Neural cell (in vitro differentiated cells): ENCODE measurements around the gene LAIR1. TPM values are rescaled to one million over a fixed set of nuclear protein-coding genes. Genes with fewer than 3 reads are reported as not detected.

Experiments
- H2AFZ ChIP-seq: fragments of 200-600, 300-800 bp; sonication (generic), shearing (Covaris generic); 2 replicates; pipeline ENCODE4 v1.6.0; 2014; ENCODE audit warnings: low read depth, mild to moderate bottlenecking, antibody characterized with exemption, low read length, moderate library complexity
- H3F3A ChIP-seq: fragments of 200-600 bp; shearing (Covaris generic); 2 replicates; pipeline ENCODE4 v1.6.1; 2016; ENCODE audit warnings: mild to moderate bottlenecking, moderate library complexity, mixed read lengths, antibody characterized with exemption, low read length; ENCODE audit not compliant: insufficient read depth, poor library complexity, severe bottlenecking
- H3K27ac ChIP-seq: fragments of 200-600, 300-800 bp; sonication (generic), shearing (Covaris generic); 2 replicates; pipeline ENCODE4 v1.5.1; 2014; ENCODE audit warnings: mild to moderate bottlenecking, low read length, moderate library complexity
- H3K27me3 ChIP-seq: fragments of 300-800, 200-600 bp; sonication (generic), shearing (Covaris generic); 2 replicates; pipeline ENCODE4 v1.6.0; 2014; ENCODE audit warnings: mild to moderate bottlenecking, low read depth, low read length, moderate library complexity; ENCODE audit not compliant: insufficient read depth
- H3K36me3 ChIP-seq: fragments of 300-800, 200-600 bp; sonication (generic), shearing (Covaris generic); 2 replicates; pipeline ENCODE4 v1.5.1; 2014; ENCODE audit warnings: mild to moderate bottlenecking, antibody characterized with exemption, low read length, moderate library complexity; ENCODE audit not compliant: insufficient read depth
- H3K4me2 ChIP-seq: fragments of 300-800, 200-600 bp; sonication (generic), shearing (Covaris generic); 2 replicates; pipeline ENCODE4 v1.6.0; 2014; ENCODE audit warnings: mild to moderate bottlenecking, low read length
- H3K4me3 ChIP-seq: fragments of 300-800, 200-600 bp; sonication (generic), shearing (Covaris generic); 2 replicates; pipeline ENCODE4 v1.5.1; 2014; ENCODE audit warnings: mild to moderate bottlenecking, low read length, moderate library complexity
- H3K79me2 ChIP-seq: fragments of 200-600 bp; shearing (Covaris generic); replicated peaks from 2 replicates; pipeline ENCODE4 v1.6.0; 2014; ENCODE audit warnings: mild to moderate bottlenecking, low read length, moderate library complexity; ENCODE audit not compliant: insufficient read depth
- H3K9ac ChIP-seq: fragments of 300-800, 200-600 bp; sonication (generic), shearing (Covaris generic); 2 replicates; pipeline ENCODE4 v1.6.1; 2016; ENCODE audit warnings: mild to moderate bottlenecking, low read length, mixed read lengths
- H3K9me2 ChIP-seq: fragments of 200-600 bp; shearing (Covaris generic); 2 replicates; pipeline ENCODE4 v1.6.1; 2016; ENCODE audit warnings: mild to moderate bottlenecking, low read length, mixed read lengths; ENCODE audit not compliant: insufficient read depth
- H3K9me3 ChIP-seq: fragments of 200-600, 300-800 bp; sonication (generic), shearing (Covaris generic); 2 replicates; pipeline ENCODE4 v1.6.1; 2016; ENCODE audit warnings: mild to moderate bottlenecking, mixed run types, low read length, moderate library complexity, mixed read lengths
- H4K20me1 ChIP-seq: fragments of 200-600 bp; shearing (Covaris generic); 2 replicates; pipeline ENCODE4 v1.6.1; 2016; ENCODE audit warnings: mild to moderate bottlenecking, mixed run types; ENCODE audit not compliant: insufficient read depth
- CTCF ChIP-seq: fragments of 450-650 bp; IDR thresholded peaks from 2 replicates; pipeline ENCODE4 v1.5.1; 2014; ENCODE audit warnings: antibody characterized with exemption, mild to moderate bottlenecking, moderate library complexity; ENCODE audit not compliant: poor library complexity, severe bottlenecking
- EP300 ChIP-seq: fragments of 450-650 bp; conservative IDR thresholded peaks from 2 replicates; pipeline ENCODE4 v1.6.1; 2014; ENCODE audit warnings: antibody characterized with exemption, mild to moderate bottlenecking, moderate library complexity; ENCODE audit not compliant: poor library complexity, severe bottlenecking
- EZH2 ChIP-seq: fragments of 200-600, 300-800 bp; shearing (Covaris generic), sonication (generic); IDR thresholded peaks from 2 replicates; pipeline ENCODE4 v1.6.1; 2014; ENCODE audit warnings: antibody characterized with exemption, low read length, borderline replicate concordance, mild to moderate bottlenecking; ENCODE audit not compliant: insufficient read depth, poor library complexity, severe bottlenecking
- MXI1 ChIP-seq: fragments of 450-650 bp; conservative IDR thresholded peaks from 2 replicates; pipeline ENCODE4 v1.6.1; 2014; ENCODE audit warnings: antibody characterized with exemption, mild to moderate bottlenecking; ENCODE audit not compliant: poor library complexity, severe bottlenecking
- POLR2AphosphoS5 ChIP-seq: IDR thresholded peaks from 2 replicates; pipeline ENCODE4 v1.6.1; 2012
- RAD21 ChIP-seq: fragments of 450-650 bp; conservative IDR thresholded peaks from 2 replicates; pipeline ENCODE4 v1.6.1; 2014; ENCODE audit warnings: antibody characterized with exemption, mild to moderate bottlenecking, moderate library complexity
- REST ChIP-seq: IDR thresholded peaks from 2 replicates; pipeline ENCODE4 v1.6.1; 2012; ENCODE audit warnings: borderline replicate concordance
- SMC3 ChIP-seq: fragments of 450-650 bp; conservative IDR thresholded peaks from 2 replicates; pipeline ENCODE4 v1.6.1; 2014; ENCODE audit warnings: antibody characterized with exemption, mild to moderate bottlenecking, moderate library complexity; ENCODE audit not compliant: poor library complexity
- TAF1 ChIP-seq: IDR thresholded peaks from 2 replicates; pipeline ENCODE4 v1.6.1; 2012; ENCODE audit warnings: low read depth
- polyA plus RNA-seq: library from polyadenylated mRNA; depleted of rRNA; stranded (reverse); fragments of >200 nt; gene quantifications from 2 replicates; pipeline ENCODE4 v1.2.3, GENCODE V29; 2014

The LAIR1 gene
- polyA plus RNA-seq, 1 donor from 2014 or later: not detected

DNA sequence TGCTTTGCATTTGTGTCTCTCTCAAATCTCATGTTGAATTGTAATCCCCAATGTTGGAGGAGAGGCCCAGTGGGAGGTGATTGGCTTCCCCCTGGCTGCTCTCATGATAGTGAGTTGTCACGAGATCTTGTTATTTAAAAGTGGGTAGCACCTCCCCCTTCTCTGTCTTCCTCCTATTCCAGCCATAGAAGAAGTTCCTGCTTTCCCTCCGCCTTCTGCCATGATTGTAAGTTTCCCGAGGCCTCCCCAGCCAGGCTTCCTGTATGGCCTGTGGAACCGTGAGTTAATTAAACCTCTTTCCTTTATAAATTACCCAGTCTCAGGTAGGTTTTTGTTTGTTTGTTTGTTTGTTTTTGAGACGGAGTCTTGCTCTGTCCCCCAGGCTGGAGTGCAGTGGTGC, 29.6 kb downstream of the LAIR1 start:
- H3K4me3 ChIP-seq: no peak overlapping the region
- no peak overlapping the region for H2AFZ ChIP-seq
- no peak overlapping the region for H3K9ac ChIP-seq
- H3K9me3 ChIP-seq: no peaks in the 10 kb centered on the region
- no peaks in the 10 kb centered on the region for H3F3A ChIP-seq
- no peaks in the 10 kb centered on the region for H4K20me1 ChIP-seq
- H3K27ac ChIP-seq: no peak overlapping the region
- no peaks in the 10 kb centered on the region for H3K36me3 ChIP-seq
- no peak overlapping the region for H3K4me2 ChIP-seq
- H3K79me2 ChIP-seq: no peaks in the 10 kb centered on the region
- no peaks in the 10 kb centered on the region for H3K9me2 ChIP-seq
- H3K27me3 ChIP-seq: no peaks in the 10 kb centered on the region
- TF ChIP-seq EZH2: no peak

- Histone ChIP-seq H3K4me2 (no peak overlapping the region), H3K9me2 (no peaks in the 10 kb centered on the region), H3K36me3 (no peaks in the 10 kb centered on the region), H3F3A (no peaks in the 10 kb centered on the region), H3K4me3 (no peak overlapping the region), H3K79me2 (no peaks in the 10 kb centered on the region), H3K27me3 (no peaks in the 10 kb centered on the region), H2AFZ (no peak overlapping the region), H3K27ac (no peak overlapping the region), H3K9me3 (no peaks in the 10 kb centered on the region), H4K20me1 (no peaks in the 10 kb centered on the region), H3K9ac (no peak overlapping the region)
- no peak for TF ChIP-seq RAD21
- no peak for TF ChIP-seq MXI1
- no peak for TF ChIP-seq EP300
- no peak for TF ChIP-seq TAF1
- TF ChIP-seq CTCF: no peak
- no peak for TF ChIP-seq POLR2AphosphoS5
- no peak for TF ChIP-seq REST
- TF ChIP-seq SMC3: no peak
- no peak for TF ChIP-seq EZH2
Measured at GRCh38 chr19:54333586-54334298, 31.0 kb downstream of the LAIR1 start.
